D721Med (cell line): ENCODE results near the gene DAPK1.

Experiments
- DNase-seq: peaks from one replicate; pipeline ENCODE4 v3.0.0; 2011; ENCODE audit warnings: low spot score; ENCODE audit not compliant: insufficient read length
- FAIRE-seq: peaks from 2 replicates; lab custom pipeline; 2011; peaks lifted over from hg19 to GRCh38; lab: Jason Lieb, UNC
- CTCF ChIP-seq: IDR thresholded peaks from 2 replicates; pipeline ENCODE4 v1.5.1; 2012; ENCODE audit warnings: mild to moderate bottlenecking, control low read depth; ENCODE audit not compliant: insufficient read depth; ENCODE audit errors: missing control alignments

The DAPK1 gene

GRCh38 chr9:87517732-87518131 lies 20.1 kb downstream of the DAPK1 start:
- DNase-seq: no peak
- TF ChIP-seq CTCF: no peak
- FAIRE-seq: no peak

- DNase-seq: no peak
- TF ChIP-seq CTCF: no peak
- FAIRE-seq: no peak
Measured at GRCh38 chr9:87518702-87519335, 21.2 kb downstream of the DAPK1 start.

- no peak for TF ChIP-seq CTCF
- no peak for DNase-seq
- FAIRE-seq: no peak
Measured at GRCh38 chr9:87519461-87519860, 21.8 kb downstream of the DAPK1 start.

GRCh38 chr9:87520172-87520683 lies 22.6 kb downstream of the DAPK1 start:
- FAIRE-seq (no peak), DNase-seq (no peak)
- TF ChIP-seq CTCF: no peak

- DNase-seq: no peak
- no peak for FAIRE-seq
- TF ChIP-seq CTCF: no peak
Measured at GRCh38 chr9:87521834-87522233, 24.2 kb downstream of the DAPK1 start.

GRCh38 chr9:87524061-87524460 lies 26.4 kb downstream of the DAPK1 start:
- DNase-seq: no peak
- FAIRE-seq: no peak
- TF ChIP-seq CTCF: no peak

- DNase-seq (no peak), FAIRE-seq (no peak)
- no peak for TF ChIP-seq CTCF
Measured at GRCh38 chr9:87525546-87526303, 28.1 kb downstream of the DAPK1 start.
